Activated T-helper 9 cell treated with anti-CD3 and anti-CD28 coated beads, Interleukin-2, amount 50 U/mL, for 16 hours (primary cell): ENCODE data around the gene PFDN4.

Experiments
- DNase-seq: peaks from one replicate; pipeline ENCODE4 v3.0.0-alpha.2; 2020; ENCODE audit warnings: low read depth

PFDN4 gene

GRCh38 chr20:54268941-54269340 lies 61.1 kb downstream of the PFDN4 start:
- no peak for DNase-seq
